SU-DHL-6 (cell line): ENCODE measurements around the gene RAPGEF5.

Experiments
- EZH2phosphoT487 ChIP-seq: fragments of 200-600 bp; sonication (generic), shearing (Covaris generic); conservative IDR thresholded peaks from 2 replicates; pipeline ENCODE4 v1.6.1; 2018; ENCODE audit warnings: mild to moderate bottlenecking, antibody characterized with exemption, low read length, moderate library complexity, mixed read lengths
- TF ChIP-seq, protein P1 (sequence below): fragments of 200-600 bp; sonication (generic); IDR thresholded peaks from one replicate; pipeline ENCODE4 v1.5.1; 2017; ENCODE audit warnings: antibody characterized with exemption, mild to moderate bottlenecking, low read length, moderate library complexity; ENCODE audit not compliant: insufficient read depth, poor library complexity, severe bottlenecking

GRCh38 chr7:22083704-22084240 is 273.2 kb downstream of the RAPGEF5 start:
- TF ChIP-seq, protein P1, sequence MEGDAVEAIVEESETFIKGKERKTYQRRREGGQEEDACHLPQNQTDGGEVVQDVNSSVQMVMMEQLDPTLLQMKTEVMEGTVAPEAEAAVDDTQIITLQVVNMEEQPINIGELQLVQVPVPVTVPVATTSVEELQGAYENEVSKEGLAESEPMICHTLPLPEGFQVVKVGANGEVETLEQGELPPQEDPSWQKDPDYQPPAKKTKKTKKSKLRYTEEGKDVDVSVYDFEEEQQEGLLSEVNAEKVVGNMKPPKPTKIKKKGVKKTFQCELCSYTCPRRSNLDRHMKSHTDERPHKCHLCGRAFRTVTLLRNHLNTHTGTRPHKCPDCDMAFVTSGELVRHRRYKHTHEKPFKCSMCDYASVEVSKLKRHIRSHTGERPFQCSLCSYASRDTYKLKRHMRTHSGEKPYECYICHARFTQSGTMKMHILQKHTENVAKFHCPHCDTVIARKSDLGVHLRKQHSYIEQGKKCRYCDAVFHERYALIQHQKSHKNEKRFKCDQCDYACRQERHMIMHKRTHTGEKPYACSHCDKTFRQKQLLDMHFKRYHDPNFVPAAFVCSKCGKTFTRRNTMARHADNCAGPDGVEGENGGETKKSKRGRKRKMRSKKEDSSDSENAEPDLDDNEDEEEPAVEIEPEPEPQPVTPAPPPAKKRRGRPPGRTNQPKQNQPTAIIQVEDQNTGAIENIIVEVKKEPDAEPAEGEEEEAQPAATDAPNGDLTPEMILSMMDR: no peak
- no peak for TF ChIP-seq EZH2phosphoT487
